Middle frontal gyrus (tissue), 1 donor: ENCODE measurements around the gene FAM83G.
"Not testable (repeated sequence)": the region's sequence is repeated elsewhere in the genome, so short reads cannot be mapped to it uniquely, and the experiment has no call there.

Source experiments
- DNase-seq: peaks from one replicate; pipeline ENCODE4 v3.0.0-alpha.2; 2015; ENCODE audit warnings: low spot score; ENCODE audit errors: extremely low spot score

FAM83G gene

GRCh38 chr17:19004421-19005136 is at the start of gene FAM83G:
Gene FAM83G (minus strand): TSS chr17:19004764. CDS start chr17:19004041, 723 bp downstream.
- no peak for DNase-seq

GRCh38 chr17:19048826-19049225 is 44.3 kb upstream of the FAM83G start:
- DNase-seq = not testable (repeated sequence)

- DNase-seq = not testable (repeated sequence)
Measured at GRCh38 chr17:19047510-19047909, 42.9 kb upstream of the FAM83G start.

GRCh38 chr17:19046782-19047375 is 42.3 kb upstream of the FAM83G start, which contains the start of gene GRAP:
Gene GRAP (minus strand): TSS chr17:19046957. CDS start chr17:19046926, 31 bp downstream.
- not testable (repeated sequence) for DNase-seq

- not testable (repeated sequence) for DNase-seq
Measured at GRCh38 chr17:19044643-19045042, 40.1 kb upstream of the FAM83G start.

GRCh38 chr17:19043032-19043431 is 38.5 kb upstream of the FAM83G start:
- DNase-seq = not testable (repeated sequence)

GRCh38 chr17:19042369-19042768 is 37.8 kb upstream of the FAM83G start:
- DNase-seq = not testable (repeated sequence)

GRCh38 chr17:19041871-19042270 is 37.3 kb upstream of the FAM83G start:
- DNase-seq = not testable (repeated sequence)

- not testable (repeated sequence) for DNase-seq
Measured at GRCh38 chr17:19040350-19040749, 35.8 kb upstream of the FAM83G start.

- DNase-seq = not testable (repeated sequence)
Measured at GRCh38 chr17:19038730-19039129, 34.2 kb upstream of the FAM83G start.

- DNase-seq = not testable (repeated sequence)
Measured at GRCh38 chr17:19038007-19038406, 33.4 kb upstream of the FAM83G start.

GRCh38 chr17:19037547-19037946 is 33.0 kb upstream of the FAM83G start:
- DNase-seq = not testable (repeated sequence)

GRCh38 chr17:19036186-19036585 is 31.6 kb upstream of the FAM83G start:
- DNase-seq = not testable (repeated sequence)

- not testable (repeated sequence) for DNase-seq
Measured at GRCh38 chr17:19032377-19032988, 27.9 kb upstream of the FAM83G start.

- not testable (repeated sequence) for DNase-seq
Measured at GRCh38 chr17:19031729-19032128, 27.2 kb upstream of the FAM83G start.

GRCh38 chr17:19030771-19031449 is 26.3 kb upstream of the FAM83G start:
- not testable (repeated sequence) for DNase-seq

GRCh38 chr17:19029740-19030139 is 25.2 kb upstream of the FAM83G start:
- DNase-seq = not testable (repeated sequence)

GRCh38 chr17:19028671-19029070 is 24.1 kb upstream of the FAM83G start:
- not testable (repeated sequence) for DNase-seq

- DNase-seq = no peak
Measured at GRCh38 chr17:19024101-19025078, 19.8 kb upstream of the FAM83G start.
